D721Med (cell line): ENCODE data around the gene ITGA3.

ENCODE experiments used
- DNase-seq: peaks from one replicate; pipeline ENCODE4 v3.0.0; 2011; ENCODE audit warnings: low spot score; ENCODE audit not compliant: insufficient read length
- FAIRE-seq: peaks from 2 replicates; lab custom pipeline; 2011; peaks lifted over from hg19 to GRCh38; lab: Jason Lieb, UNC
- TF ChIP-seq, protein P1 (sequence below): IDR thresholded peaks from 2 replicates; pipeline ENCODE4 v1.5.1; 2012; ENCODE audit warnings: mild to moderate bottlenecking, control low read depth; ENCODE audit not compliant: insufficient read depth; ENCODE audit errors: missing control alignments

Gene ITGA3

DNA sequence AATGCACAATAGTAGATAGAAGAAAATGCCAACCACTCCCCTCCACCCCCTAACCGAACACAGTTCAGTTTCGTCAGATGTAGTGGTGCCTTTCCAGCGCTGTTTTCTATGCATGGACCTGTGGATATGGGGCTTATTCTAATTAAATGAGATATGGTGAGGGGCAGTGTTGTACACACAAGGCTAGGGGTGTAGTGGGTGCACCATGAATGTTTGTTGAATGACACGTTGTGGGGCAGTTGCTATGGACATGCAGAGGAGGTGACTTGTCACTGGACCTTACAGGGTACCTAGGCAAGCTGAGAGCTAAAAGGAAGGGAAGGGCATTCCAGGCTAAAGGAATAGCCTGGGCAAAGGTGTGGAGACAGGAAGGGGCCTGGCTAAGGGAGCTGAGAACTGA, 42.7 kb downstream of the ITGA3 start:
- FAIRE-seq (no peak), DNase-seq (no peak)

DNA sequence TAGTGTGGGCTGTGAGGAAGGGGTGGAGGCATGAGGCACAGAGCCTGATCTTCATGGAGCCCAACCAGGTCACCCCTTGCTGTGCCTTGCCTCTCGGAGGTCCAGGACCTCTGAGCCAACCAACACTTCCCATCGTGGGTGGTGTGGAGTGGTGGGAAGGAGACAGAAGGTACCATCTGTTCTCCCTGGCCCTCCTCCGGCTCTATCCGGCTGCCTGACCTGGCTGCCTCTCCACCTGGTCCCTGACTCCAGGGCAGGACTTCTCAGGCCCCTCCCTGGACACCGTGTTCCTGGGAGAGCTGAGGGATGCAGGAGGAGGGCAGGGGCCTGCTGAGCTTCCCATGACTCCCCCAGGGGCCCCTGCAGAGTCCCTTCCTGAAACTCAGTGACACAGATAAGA, 43.1 kb downstream of the ITGA3 start:
- TF ChIP-seq, protein P1, sequence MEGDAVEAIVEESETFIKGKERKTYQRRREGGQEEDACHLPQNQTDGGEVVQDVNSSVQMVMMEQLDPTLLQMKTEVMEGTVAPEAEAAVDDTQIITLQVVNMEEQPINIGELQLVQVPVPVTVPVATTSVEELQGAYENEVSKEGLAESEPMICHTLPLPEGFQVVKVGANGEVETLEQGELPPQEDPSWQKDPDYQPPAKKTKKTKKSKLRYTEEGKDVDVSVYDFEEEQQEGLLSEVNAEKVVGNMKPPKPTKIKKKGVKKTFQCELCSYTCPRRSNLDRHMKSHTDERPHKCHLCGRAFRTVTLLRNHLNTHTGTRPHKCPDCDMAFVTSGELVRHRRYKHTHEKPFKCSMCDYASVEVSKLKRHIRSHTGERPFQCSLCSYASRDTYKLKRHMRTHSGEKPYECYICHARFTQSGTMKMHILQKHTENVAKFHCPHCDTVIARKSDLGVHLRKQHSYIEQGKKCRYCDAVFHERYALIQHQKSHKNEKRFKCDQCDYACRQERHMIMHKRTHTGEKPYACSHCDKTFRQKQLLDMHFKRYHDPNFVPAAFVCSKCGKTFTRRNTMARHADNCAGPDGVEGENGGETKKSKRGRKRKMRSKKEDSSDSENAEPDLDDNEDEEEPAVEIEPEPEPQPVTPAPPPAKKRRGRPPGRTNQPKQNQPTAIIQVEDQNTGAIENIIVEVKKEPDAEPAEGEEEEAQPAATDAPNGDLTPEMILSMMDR, result no peak
- no peak for FAIRE-seq
- DNase-seq, result no peak

More for the DNA sequence above, 42.7 kb downstream of the ITGA3 start:
- TF ChIP-seq, protein P1, result no peak

DNA sequence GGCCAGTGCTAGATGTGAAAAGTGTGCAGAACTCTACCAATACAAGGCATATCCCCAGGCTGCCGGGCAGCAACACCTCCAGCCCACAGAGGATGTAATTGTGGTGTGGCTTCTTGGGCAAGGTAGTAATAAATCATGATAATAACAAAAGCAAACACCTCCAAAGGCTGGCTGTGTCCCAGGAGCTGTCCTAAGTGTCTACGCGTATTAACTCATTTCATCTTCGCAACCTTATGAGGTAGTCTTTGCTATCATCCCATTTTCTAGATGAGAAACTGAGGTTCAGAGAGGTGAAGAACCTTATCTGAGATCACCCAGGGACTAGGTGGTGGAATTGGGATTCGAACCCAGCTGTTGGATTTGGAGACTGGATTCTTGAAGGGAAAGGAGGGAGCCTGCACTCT, 44.6 kb downstream of the ITGA3 start:
- FAIRE-seq, result no peak
- no peak for DNase-seq
- TF ChIP-seq, protein P1, result no peak

DNA sequence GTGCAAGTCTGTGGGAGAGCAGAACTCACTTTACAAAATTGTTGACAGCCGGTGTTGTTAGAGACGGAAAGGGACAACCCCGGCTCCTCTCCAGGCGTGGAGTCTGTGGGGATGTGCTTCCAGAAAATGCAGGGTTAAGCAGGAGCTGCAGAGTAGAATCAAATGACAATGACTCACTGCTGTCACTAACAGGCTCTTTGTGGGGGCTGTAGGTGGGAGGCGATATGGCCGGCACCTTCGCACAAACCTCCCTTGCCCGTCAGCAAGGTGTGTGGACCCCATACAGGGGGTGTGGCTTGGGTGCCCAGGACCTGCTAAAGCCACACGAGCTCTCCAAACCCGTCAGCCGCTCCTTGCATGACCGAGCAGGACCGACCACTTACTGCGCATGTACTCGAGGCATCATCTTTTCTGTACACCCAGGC, 45.0 kb downstream of the ITGA3 start:
- FAIRE-seq, result no peak
- TF ChIP-seq, protein P1, result no peak
- DNase-seq, result no peak

DNA sequence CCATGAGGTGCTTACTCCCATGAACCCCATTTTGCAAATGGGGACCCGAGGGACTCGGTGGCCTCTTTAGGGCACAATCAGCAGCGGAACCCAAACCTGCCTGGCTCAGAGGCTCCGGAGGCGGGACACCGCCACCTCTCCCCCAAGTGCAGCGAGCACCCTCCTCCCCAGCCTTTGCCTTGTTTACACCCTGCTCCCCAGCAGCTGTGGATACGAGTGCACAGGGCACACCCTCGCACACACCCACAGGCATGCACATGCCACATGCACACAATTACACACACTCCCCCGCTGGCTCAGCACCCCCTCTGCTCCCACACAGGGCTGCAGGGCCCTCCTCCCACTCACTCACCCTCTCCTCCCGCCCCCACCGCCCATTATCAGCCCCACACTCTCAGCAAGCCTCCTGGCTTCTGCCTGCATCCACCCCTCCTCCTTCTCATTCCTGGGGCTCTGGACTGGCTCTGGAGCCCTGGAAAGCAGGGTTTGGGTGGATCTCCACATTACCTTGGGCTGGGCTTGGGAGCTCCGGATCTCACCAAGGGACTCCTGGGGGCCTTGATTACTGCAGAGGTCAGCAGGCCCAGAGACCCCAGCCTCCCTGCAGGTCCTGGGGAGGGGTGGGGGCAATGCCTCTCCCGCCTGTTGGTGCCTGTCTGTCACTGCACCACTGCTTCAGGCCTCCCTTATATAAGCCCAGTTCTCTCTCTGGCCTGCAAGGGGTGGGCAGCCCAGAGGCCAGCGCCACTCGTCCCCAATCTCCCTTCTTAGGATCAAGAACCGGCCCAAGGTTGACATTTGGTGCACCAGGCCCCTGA, 45.6 kb downstream of the ITGA3 start:
- FAIRE-seq, result no peak
- DNase-seq, result no peak
- TF ChIP-seq, protein P1, result no peak

DNA sequence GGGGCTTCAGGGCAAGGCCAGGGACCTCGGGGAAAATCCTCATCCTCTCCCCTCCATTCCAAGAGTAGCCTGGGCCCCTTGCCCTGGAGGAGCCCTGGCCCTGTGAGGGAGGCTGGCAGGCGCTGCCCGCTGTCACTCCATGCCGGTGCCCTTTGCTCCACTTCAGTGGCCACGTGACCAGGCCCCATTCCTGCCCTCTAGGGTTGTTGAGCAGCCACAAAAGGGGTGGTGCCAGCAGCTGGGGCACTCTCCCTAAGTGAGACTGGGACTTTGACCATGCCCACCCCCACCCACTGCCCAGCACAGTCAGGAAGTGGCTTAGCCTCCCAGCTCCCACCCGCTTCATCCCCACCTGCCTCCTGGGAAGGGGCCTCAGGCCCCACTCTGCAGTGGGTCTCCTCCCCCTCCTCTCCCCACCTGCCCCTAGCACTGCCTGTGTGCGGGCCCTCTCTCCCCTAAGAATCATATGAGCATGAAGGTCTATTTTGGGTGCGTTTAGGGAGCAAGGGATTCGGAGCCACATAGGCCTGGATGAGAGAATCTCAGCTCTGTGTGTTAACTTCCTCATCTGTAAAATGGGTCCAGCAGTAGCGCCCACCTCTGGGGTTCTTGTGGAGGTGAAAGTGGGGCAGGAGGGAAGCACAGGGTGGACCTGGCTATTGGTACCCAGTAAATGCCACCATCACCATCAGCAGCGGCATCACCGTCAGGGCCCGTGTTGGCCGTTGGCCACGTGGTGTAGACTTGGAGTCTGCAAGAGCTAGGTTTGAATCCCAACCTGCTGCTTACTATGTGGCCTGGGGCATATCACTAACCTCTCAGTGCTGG, 46.5 kb downstream of the ITGA3 start:
- FAIRE-seq, result no peak
- TF ChIP-seq, protein P1, result no peak
- no peak for DNase-seq
